Lung (tissue), 16 donors: Measurements from ENCODE around the gene TSPAN7. TPM values are rescaled to one million over a fixed set of nuclear protein-coding genes. Genes with fewer than 3 reads are reported as not detected.

Experiments
- ATAC-seq: fragments of 200-7000 bp; cut with Tn5 transposase; one replicate; pipeline ENCODE4 v1.9.1; 2020; ENCODE audit warnings: moderate number of reproducible peaks; ENCODE audit not compliant: insufficient read depth, low FRiP score
- DNase-seq, 3 donors: peaks; one replicate each; pipeline ENCODE4 v3.0.0-alpha.2; 2013 to 2017
- H3K27ac ChIP-seq, 2 donors: one replicate each; pipeline ENCODE4 v1.5.1; 2013; ENCODE audit warnings: mild to moderate bottlenecking in 2 of 2, moderate library complexity in 2 of 2, control low read depth in 1 of 2, inconsistent platforms in 1 of 2, low read depth in 1 of 2, low read length in 1 of 2
- H3K27me3 ChIP-seq, 3 donors: one replicate each; pipeline ENCODE4 v1.5.1; 2013; ENCODE audit warnings: low read length in 2 of 3; ENCODE audit not compliant: control insufficient read depth in 3 of 3, insufficient read depth in 3 of 3
- H3K36me3 ChIP-seq, 4 donors: one replicate each; pipeline ENCODE4 v1.5.1; 2013; ENCODE audit warnings: low read length in 4 of 4, mild to moderate bottlenecking in 1 of 4, moderate library complexity in 1 of 4; ENCODE audit not compliant: control insufficient read depth in 4 of 4, insufficient read depth in 4 of 4
- H3K4me1 ChIP-seq, 5 donors: one replicate each; pipeline ENCODE4 v1.5.1; 2013; ENCODE audit warnings: low read length in 5 of 5, mild to moderate bottlenecking in 2 of 5, moderate library complexity in 1 of 5; ENCODE audit not compliant: control insufficient read depth in 5 of 5, insufficient read depth in 5 of 5
- H3K4me3 ChIP-seq: one replicate; pipeline ENCODE4 v1.5.1; 2013; ENCODE audit warnings: mild to moderate bottlenecking, control low read depth, moderate library complexity
- H3K9ac ChIP-seq, 2 donors: one replicate each; pipeline ENCODE4 v1.5.1; 2013; ENCODE audit warnings: low read length in 2 of 2, control low read depth in 1 of 2; ENCODE audit not compliant: insufficient read depth in 1 of 2
- H3K9me3 ChIP-seq, 4 donors: one replicate each; pipeline ENCODE4 v1.5.1; 2013; ENCODE audit warnings: low read length in 3 of 4, mild to moderate bottlenecking in 1 of 4, moderate library complexity in 1 of 4; ENCODE audit not compliant: control insufficient read depth in 4 of 4, insufficient read depth in 3 of 4
- CTCF ChIP-seq: IDR thresholded peaks from 2 replicates; pipeline ENCODE4 v1.5.1; 2012; ENCODE audit warnings: mild to moderate bottlenecking; ENCODE audit errors: control extremely low read depth, extremely low read depth
- WGBS, 2 donors: extraction: QIAGEN DNeasy Blood & Tissue Kit; methylation state at CpG; one replicate each; pipeline ENCODE4 v1.1.7; 2013; 5-methylcytosine and 5-hydroxymethylcytosine counted together
- long read RNA-seq, 5 donors: transcript quantifications; one replicate each; lab custom pipeline, GENCODE V29; 2026
- polyA plus RNA-seq, 2 donors: library from polyadenylated mRNA; stranded (reverse); fragments of 200-250 nt; gene quantifications; one replicate each; pipeline ENCODE4 v1.2.1, GENCODE V29; 2013
- total RNA-seq, 2 donors: library from RNA; depleted of rRNA in 1 of 2; stranded (reverse); fragments of >200 nt in 1 of 2; gene quantifications; one replicate each; pipeline ENCODE4 v1.2.1, GENCODE V29; 2014 to 2021
- donor health status: control.
- donor health status: control.
- donor health status: Bipolar disorder and iron deficiency.
- donor health status: healthy.
- donor health status: DM: yes; HTN: yes; CAD: no.

Gene TSPAN7
- total RNA-seq (10 to 100 TPM; 40.7 to 52.4 TPM), polyA plus RNA-seq (10 to 100 TPM; 36.4 to 41.0 TPM)
- long read RNA-seq, donor 1, transcript TSPAN7-202 (8 exons, 1,909 nt), result major isoform, 26 of 28 reads
- long read RNA-seq, donor 1, partial matches to known transcripts, result 0 of 28 reads
- long read RNA-seq, donor 1, other reads (novel, unspliced or antisense), result 0 of 28 reads
- long read RNA-seq, donor 2, transcript TSPAN7-202 (8 exons, 1,909 nt), result major isoform, 13 of 15 reads
- long read RNA-seq, donor 2, partial matches to known transcripts, result 0 of 15 reads
- long read RNA-seq, donor 2, other reads (novel, unspliced or antisense), result 0 of 15 reads
- long read RNA-seq, donor 3, transcript TSPAN7-202 (8 exons, 1,909 nt), result major isoform, 13 of 13 reads
- long read RNA-seq, donor 3, partial matches to known transcripts, result 0 of 13 reads
- long read RNA-seq, donor 3, other reads (novel, unspliced or antisense), result 0 of 13 reads
- long read RNA-seq, donor 4, partial matches to known transcripts, result 5 of 9 reads
- long read RNA-seq, donor 4, other reads (novel, unspliced or antisense), result 0 of 9 reads
- long read RNA-seq, donor 5, transcript TSPAN7-202 (8 exons, 1,909 nt), result major isoform, 11 of 23 reads
- long read RNA-seq, donor 5, partial matches to known transcripts, result 11 of 23 reads
- long read RNA-seq, donor 5, other reads (novel, unspliced or antisense), result 0 of 23 reads

- H3K9me3 ChIP-seq, result no peaks in the 10 kb centered on the region
- peaks cover 0 to 10% (median 0%) of the 10 kb centered on the region in 5 donors for H3K4me1 ChIP-seq
- H3K4me3 ChIP-seq, result peak within 1 kb of the TSS; percentile 53
- H3K9ac ChIP-seq, result peak within 1 kb of the TSS in 1 of 2 donors; percentile 32
- no peaks in the 10 kb centered on the region for H3K36me3 ChIP-seq
- peak; percentile 85 for ATAC-seq
- peak within 1 kb of the TSS; percentile 43 to 68 for H3K27ac ChIP-seq
- 0 to 36% methylated on average over 25 to 78 of the region's 78 CpGs for WGBS, 2 donors
- no peak for TF ChIP-seq CTCF
- peaks cover 0 to 8% (median 7%) of the 10 kb centered on the region in 3 donors for H3K27me3 ChIP-seq
- peak; percentile 79 to 90 (median 86) for DNase-seq
These were observed at the start of gene TSPAN7 for GRCh38 chrX:38561126-38561868. Gene TSPAN7 (plus strand): TSS chrX:38561542. CDS start chrX:38561547, 5 bp downstream.

- no peak overlapping the region for H3K9ac ChIP-seq
- no peaks in the 10 kb centered on the region for H3K9me3 ChIP-seq
- no peaks in the 10 kb centered on the region for H3K36me3 ChIP-seq
- no peaks in the 10 kb centered on the region for H3K4me1 ChIP-seq
- WGBS, 2 donors, result 68 to 81% methylated on average over 5 of the region's 5 CpGs
- H3K27ac ChIP-seq, result no peak overlapping the region
- no peak for ATAC-seq
- no peak for DNase-seq
- TF ChIP-seq CTCF, result no peak
- no peak overlapping the region for H3K4me3 ChIP-seq
- H3K27me3 ChIP-seq, result peaks cover 0 to 9% (median 6%) of the 10 kb centered on the region in 3 donors
These were observed 48.1 kb upstream of the TSPAN7 start for GRCh38 chrX:38513112-38513742.

GRCh38 chrX:38514016-38514854 is 47.1 kb upstream of the TSPAN7 start:
- H3K36me3 ChIP-seq, result no peaks in the 10 kb centered on the region
- no peak overlapping the region for H3K9ac ChIP-seq
- no peaks in the 10 kb centered on the region for H3K4me1 ChIP-seq
- no peak for TF ChIP-seq CTCF
- H3K4me3 ChIP-seq, result no peak overlapping the region
- no peaks in the 10 kb centered on the region for H3K9me3 ChIP-seq
- DNase-seq (no peak), ATAC-seq (no peak)
- H3K27me3 ChIP-seq, result peaks cover 0 to 6% (median 6%) of the 10 kb centered on the region in 3 donors
- H3K27ac ChIP-seq, result no peak overlapping the region
